NCI-H2196 (cell line): ENCODE data around the gene ITGB2.

ENCODE experiments used
- DNase-seq: peaks from one replicate; lab custom pipeline; 2025; ENCODE audit not compliant: unreplicated experiment; lab: John Stamatoyannopoulos, UW

Gene ITGB2

GRCh38 chr21:44911384-44912157 is 9.1 kb downstream of the ITGB2 start:
- peak; percentile 81 for DNase-seq

DNA sequence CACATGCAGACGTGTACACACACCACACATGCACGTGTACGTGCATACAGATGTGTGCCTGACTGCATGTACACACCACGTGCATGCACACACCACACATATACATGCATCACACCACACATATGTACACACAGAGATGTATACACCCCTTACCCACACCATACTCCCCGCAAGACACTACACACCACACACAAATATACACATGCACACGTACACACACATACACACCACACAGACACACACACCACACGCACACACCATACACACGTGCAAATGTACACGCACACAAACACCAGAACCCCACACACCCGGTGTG is 9.7 kb downstream of the ITGB2 start:
- no peak for DNase-seq

- DNase-seq, result peak; percentile 23
Observed at GRCh38 chr21:44910229-44911067, 10.3 kb downstream of the ITGB2 start.

DNA sequence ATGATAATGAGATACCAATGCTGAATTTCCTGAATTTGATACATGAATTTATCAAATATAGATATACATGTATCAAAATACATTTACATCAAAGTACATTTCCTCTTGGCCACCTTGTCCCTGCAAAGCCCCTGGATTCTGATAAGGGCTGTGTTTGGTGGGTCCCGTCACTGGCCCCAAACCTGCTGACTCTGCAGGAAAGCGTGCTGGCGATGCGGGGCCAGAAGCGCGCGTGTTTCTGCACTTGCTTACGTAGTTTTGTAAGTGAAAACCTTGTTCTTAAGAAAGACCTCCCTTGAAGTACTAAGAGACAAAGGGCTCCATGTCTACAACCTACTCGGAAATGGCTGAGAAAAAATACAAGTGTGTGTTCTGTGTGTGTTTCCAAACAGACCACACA is 11.0 kb downstream of the ITGB2 start:
- no peak for DNase-seq

- no peak for DNase-seq
Observed at GRCh38 chr21:44908908-44909307, 11.8 kb downstream of the ITGB2 start.

- no peak for DNase-seq
Observed at GRCh38 chr21:44907966-44908895, 12.5 kb downstream of the ITGB2 start.

DNA sequence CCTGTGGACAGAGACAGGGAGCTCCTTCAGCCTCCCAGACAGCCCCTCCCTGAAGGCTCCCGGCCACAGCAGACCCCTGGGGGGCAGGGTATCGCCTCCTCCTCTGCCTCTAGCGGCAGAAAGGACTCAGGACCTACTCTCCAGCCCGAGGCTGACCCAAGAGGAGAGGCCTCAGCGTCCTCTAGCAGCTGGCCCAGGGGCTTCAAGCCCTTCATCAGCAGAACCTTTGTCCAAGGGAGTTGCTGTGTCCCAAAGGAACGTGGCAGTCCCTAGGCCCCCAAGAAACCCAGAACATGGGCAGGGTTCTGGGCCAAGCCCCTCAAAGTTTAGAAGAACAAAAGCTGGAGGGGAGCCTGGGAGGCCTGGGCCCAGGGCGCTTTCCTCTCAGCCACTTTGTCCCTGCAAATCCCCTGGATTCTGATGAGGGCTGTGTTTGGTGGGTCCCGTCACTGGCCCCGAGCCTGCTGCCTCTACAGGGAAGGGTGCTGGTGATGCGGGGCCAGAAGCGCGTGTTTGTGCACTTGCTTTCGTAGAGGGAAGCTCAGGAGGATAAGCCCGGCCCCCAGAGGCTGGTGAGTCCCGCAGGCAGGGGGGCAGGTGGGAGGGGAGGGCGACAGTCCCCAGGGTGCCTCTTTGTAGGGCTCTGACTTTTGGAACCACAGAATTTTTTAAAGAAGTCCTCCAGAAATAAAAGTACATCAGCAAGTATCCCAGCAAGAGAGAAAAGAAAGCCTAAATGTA is 13.3 kb downstream of the ITGB2 start:
- no peak for DNase-seq

- no peak for DNase-seq
Observed at GRCh38 chr21:44905728-44906090, 15.0 kb downstream of the ITGB2 start.

GRCh38 chr21:44905016-44905727 is 15.5 kb downstream of the ITGB2 start:
- DNase-seq, result no peak

- DNase-seq, result no peak
Observed at GRCh38 chr21:44904141-44904923, 16.4 kb downstream of the ITGB2 start.

- no peak for DNase-seq
Observed at GRCh38 chr21:44903689-44904088, 17.0 kb downstream of the ITGB2 start.

GRCh38 chr21:44903050-44903685 is 17.5 kb downstream of the ITGB2 start:
- DNase-seq, result no peak

- DNase-seq, result no peak
Observed at GRCh38 chr21:44902268-44903049, 18.2 kb downstream of the ITGB2 start.

GRCh38 chr21:44901391-44902074 is 19.2 kb downstream of the ITGB2 start:
- no peak for DNase-seq

DNA sequence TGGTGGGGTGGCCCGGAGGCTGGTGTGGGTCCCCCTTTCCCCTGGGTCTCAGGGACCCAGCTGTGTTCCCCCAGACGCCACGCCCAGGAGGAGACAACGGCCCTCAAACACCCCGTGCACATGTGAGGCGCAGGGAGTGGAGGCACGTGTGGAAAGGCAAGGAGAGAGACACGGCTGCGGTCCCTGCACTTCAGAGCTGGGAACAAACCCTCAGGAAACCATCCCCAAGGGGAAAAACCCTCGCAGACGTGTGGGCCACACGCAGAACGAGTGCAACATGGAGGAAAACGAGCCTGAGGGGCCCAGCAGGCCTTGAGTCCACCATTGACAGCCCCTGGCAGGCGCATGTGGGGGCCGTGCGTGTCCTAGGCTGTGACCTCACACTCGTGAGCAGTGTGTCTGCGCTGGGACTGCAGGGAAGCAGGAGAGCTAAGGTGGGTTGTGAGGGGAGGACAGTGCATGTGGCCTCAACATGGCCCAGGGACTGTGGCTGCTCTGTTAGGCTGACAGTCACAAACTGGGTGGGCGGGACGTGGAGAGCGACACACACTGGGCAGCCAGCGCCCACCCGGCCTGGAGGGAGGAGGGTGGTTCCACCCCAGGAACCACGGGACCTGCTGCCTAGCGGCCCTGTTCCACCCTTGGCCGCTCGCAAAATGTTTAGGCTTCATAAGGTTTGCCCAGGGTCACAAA is 20.0 kb downstream of the ITGB2 start:
- no peak for DNase-seq

DNA sequence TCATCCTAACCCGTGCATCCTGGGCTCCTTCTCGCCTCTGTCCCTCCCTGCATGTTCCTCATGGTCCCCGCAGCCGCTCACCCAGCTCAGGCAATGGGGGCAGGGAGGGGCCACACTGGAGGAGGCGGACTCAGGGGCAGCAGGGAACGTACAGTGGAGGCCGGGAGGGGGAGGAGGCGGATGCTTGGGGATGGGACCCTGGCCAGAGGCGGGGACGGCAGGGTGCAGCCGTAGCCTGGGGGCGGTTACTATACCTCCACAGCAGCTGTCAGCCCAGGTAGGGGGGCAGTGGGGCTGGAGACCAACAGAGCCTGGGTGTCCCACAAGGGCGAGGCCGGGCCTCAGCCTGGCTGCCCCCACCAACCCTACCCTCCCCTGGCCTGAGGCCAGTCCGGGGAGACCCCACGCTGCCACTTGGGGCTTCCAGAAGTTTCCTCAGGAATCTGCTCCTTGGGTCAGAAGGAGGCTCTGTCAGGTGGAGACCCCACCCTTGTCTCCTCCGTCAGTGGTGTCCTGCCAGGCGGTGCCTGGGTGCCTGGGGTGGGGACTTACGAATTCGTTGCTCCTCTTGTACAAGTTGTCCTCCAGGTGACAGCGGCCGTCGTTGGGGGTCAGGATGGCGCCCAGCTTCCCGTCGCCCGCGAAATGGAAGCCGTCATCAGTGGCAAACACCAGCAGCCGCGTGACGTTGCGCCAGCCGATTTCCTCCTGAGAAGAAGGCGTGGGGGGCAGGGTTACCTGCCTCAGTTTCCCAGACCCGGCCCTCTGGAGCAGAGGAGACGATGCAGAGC is 20.7 kb downstream of the ITGB2 start:
- no peak for DNase-seq
